HG03520 (cell line): Measurements from ENCODE around the gene ACTN4.

ENCODE experiments used
- ATAC-seq: cut with Tn5 transposase; IDR thresholded peaks from one replicate; pipeline ENCODE4 v1.9.1; 2021; ENCODE audit warnings: mild to moderate bottlenecking, moderate library complexity; ENCODE audit not compliant: unreplicated experiment

ACTN4 gene

GRCh38 chr19:38635483-38636399 is 11.7 kb upstream of the ACTN4 start:
- ATAC-seq = no peak

- ATAC-seq = no peak
Observed at GRCh38 chr19:38638461-38638860, 9.0 kb upstream of the ACTN4 start.

- ATAC-seq = no peak
Observed at GRCh38 chr19:38639679-38640078, 7.8 kb upstream of the ACTN4 start.

DNA sequence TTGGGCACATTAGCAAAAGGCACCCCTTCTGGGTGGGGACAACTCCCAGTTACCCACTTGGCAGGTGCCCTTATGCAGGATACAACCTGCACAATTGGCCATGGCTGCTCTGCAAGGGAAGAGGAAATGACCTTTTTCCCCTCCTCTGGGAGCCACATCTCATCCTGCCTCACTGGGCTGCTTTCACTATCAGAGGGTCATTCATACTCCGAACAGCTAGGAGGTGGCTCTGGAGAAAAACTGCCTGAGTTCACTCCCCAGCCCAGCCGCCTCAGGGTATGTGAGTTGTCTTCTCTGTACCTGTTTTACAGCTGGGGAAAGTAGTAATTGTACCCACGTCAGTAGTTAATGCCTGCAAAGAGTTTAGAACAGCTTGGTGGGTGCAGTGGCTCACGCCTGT is 7.1 kb upstream of the ACTN4 start:
- ATAC-seq = no peak

DNA sequence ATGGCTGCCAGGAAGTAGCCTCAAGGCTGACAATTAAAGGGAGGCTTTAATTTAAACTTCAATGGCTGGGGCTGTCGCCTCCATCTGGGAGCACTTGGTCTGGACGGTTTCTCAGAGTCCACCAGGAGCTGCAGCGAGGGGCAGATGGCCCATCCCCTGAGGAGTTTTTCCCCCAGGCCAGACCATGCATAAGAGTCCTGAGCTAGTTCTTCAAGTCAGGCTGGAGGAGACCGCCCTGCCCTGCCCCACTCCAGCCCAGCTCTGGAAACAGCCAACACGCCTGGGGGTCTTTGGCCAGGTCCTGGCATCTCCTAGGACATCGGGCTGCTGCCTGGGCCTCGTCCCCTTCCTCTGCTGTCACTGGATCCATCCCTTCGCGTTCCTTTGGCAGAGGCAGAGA is 5.3 kb upstream of the ACTN4 start:
- ATAC-seq = no peak

GRCh38 chr19:38644719-38645118 is 2.7 kb upstream of the ACTN4 start:
- ATAC-seq = no peak

- ATAC-seq = no peak
Observed at GRCh38 chr19:38647966-38648768, 718 bp downstream of the ACTN4 start.

- no peak for ATAC-seq
Observed at GRCh38 chr19:38648769-38649304, 1.4 kb downstream of the ACTN4 start.

DNA sequence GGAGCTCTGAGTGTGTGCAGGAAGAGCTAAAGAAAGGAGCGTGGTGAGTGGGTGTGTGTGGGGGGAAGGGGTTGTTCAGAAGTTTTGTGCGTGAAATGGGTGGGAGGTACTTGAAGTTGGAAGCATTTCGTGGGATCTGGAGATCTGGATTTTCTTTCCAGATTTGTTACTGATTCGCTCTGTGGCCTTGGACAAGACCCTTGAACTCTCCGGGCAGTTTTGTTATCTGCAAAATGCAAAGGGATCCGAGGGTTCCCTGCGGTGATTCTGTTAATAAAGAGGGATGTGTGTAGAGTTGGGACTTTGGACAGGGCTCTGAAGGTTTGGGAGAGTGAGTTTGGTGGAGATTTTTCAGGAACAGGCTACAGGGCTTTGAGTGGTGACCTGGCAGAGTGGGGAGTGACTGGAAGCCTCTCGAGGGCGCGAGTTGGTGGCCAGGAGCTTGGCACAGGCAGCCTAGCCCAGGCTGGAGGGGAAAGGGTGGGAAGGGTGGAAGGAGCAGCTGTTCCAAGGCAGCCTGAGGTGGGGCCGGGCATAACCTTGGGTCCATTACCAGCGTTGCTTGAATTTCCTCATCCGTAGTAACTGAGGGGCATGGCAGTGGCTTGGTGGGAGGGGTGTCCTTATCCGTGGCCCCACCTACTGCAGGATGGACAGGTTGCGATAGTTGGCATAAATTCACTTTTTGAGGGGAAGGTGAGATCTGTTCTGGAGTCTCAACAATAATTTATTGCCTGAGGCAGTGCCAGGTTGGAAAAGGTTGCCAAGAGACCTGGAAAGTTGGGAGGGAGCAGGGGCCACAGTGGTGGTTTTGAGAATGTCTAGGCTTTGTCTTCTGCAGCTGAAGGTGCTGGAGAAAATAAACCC is 2.1 kb downstream of the ACTN4 start:
- ATAC-seq = no peak

- ATAC-seq = no peak
Observed at GRCh38 chr19:38650172-38650775, 2.8 kb downstream of the ACTN4 start.

GRCh38 chr19:38650911-38651584 is 3.6 kb downstream of the ACTN4 start:
- ATAC-seq = no peak

- ATAC-seq = no peak
Observed at GRCh38 chr19:38653028-38653571, 5.7 kb downstream of the ACTN4 start.

DNA sequence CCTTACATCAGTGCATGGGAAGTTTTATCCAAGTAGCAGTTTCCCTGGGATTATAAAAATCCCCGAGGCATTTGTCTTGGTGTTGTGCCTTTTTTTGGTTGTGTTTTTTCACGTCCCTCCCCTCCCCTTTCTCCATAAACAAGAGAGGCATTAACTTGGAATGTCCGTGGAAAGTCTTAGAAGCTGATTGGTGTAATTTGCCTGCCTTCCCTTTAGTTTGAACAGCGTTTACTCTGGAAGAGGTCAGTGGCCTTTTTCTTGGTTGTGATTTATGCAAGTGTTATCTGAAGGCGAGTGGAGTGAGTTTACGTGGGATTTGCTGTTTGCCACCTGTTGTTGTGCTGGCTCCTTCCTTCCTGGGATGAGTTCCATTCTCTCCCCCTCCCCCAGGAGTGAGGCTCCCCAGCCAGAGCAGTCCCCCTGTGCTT is 7.2 kb downstream of the ACTN4 start:
- ATAC-seq = no peak

GRCh38 chr19:38655148-38655824 is 7.8 kb downstream of the ACTN4 start:
- no peak for ATAC-seq

GRCh38 chr19:38656171-38656981 is 8.9 kb downstream of the ACTN4 start:
- no peak for ATAC-seq

DNA sequence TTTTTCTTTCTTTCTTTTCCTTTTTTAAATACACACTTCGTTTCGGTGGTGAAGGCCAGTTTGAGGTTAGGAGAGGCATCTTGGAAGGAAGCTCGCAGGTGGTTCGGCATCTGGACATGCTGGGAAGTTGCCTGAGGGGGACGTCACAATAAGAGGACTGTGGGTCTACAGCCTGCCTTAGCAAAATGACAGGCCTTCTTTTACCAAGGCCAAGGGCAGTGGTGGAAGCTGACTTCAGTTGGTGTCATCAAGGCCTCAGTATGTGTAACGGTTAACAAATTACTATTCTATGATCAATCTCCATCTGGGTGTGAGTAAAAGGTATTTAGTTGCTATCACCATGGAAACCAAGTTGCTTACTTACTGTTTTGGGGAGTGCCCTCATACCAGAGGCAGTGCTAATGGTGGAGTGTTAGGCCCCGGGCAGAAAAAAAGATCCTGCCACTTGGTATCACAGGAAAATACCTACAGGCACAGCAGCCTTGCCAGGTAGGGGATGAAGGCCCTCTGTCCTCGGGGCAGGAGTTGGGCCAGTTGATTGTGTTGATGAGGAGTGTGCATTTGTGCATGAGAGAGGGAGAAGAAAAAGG is 10.3 kb downstream of the ACTN4 start:
- no peak for ATAC-seq

DNA sequence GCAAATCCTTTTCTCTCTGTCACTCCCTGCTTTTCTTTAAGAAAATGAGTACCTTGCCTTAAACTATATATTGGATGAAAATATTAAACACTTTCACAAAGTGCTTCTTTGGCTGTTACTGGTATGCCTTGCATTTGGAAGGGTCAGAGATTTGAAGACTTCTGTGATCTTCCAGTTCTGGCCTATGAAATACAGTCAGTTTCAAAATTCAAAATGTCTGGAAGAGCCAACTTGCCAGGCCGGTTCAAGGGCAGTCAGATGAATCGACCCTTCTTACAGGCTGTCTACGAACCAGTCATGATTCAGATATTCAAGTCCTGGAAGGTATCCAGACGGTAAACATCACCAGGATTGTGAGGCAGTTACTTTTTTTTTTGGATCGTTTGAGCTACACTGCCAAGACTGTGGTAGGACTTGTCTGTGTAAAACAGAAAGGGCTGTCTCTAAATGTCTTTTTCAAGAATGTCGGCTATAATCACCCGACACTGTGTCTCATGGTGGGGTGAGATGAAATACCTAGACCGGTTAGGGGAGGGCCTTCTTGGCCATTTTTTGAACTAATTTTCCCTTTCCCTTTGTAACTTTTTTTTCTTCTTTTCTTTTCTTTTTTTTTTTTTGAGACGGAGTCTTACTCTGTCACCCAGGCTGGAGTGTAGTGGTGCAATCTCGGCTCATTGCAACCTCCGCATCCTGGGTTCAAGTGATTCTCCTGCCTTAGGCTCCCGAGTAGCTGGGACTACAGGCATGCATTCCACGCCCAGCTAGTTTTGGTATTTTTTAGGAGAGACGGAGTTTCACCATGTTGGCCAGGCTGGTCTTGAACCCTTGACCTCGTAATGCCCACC is 11.2 kb downstream of the ACTN4 start:
- no peak for ATAC-seq
